ENCODE data around the gene ATP8B4. TPM values are rescaled to one million over a fixed set of nuclear protein-coding genes. Genes with fewer than 3 reads are reported as not detected.
"Not testable (repeated sequence)": the region's sequence is repeated elsewhere in the genome, so short reads cannot be mapped to it uniquely, and the experiment has no call there.

The ATP8B4 gene
- total and polyA plus RNA-seq, 4 donors = 1.9 to 19.7 (median 12.4) TPM

GRCh38 chr15:50095938-50096821 is 22.9 kb downstream of the ATP8B4 start:
- WGBS = 75% methylated on average over 8 of the region's 8 CpGs
- Histone ChIP-seq H3K9me3 (ENCODE audit: control insufficient read depth in 4 of 4, low read length in 3 of 4) (no peaks in the 10 kb centered on the region), H3K36me3 (ENCODE audit: control insufficient read depth in 4 of 4, insufficient read depth in 3 of 4, low read depth in 1 of 4, low read length in 3 of 4) (no peaks in the 10 kb centered on the region), H3K4me3 (ENCODE audit: low read depth in 1 of 3, low read length in 3 of 3) (no peak overlapping the region), H3K27ac (ENCODE audit: low read depth in 1 of 2, low read length in 2 of 2) (no peak overlapping the region), H3K4me1 (ENCODE audit: control insufficient read depth in 4 of 4, insufficient read depth in 4 of 4, low read length in 3 of 4) (no peaks in the 10 kb centered on the region), H3K27me3 (ENCODE audit: control insufficient read depth in 4 of 4, insufficient read depth in 4 of 4, low read length in 3 of 4) (no peaks in the 10 kb centered on the region), H3K9ac (ENCODE audit: low read depth in 1 of 2, low read length in 2 of 2) (no peak overlapping the region)
- no peak for DNase-seq (ENCODE audit: low spot score)
- no peak for TF ChIP-seq NR2F2 (IDR thresholded peaks at IDR 0.05)
- no peak for TF ChIP-seq REST (IDR thresholded peaks at IDR 0.05)
- TF ChIP-seq TAF1 (conservative IDR thresholded peaks at IDR 0.05) = no peak
- no peak for TF ChIP-seq JUND (IDR thresholded peaks at IDR 0.05)
- no peak for TF ChIP-seq MAX (IDR thresholded peaks at IDR 0.05)
- no peak for TF ChIP-seq FOXA1 (IDR thresholded peaks at IDR 0.05)
- TF ChIP-seq ATF3 (IDR thresholded peaks at IDR 0.05) = no peak
- TF ChIP-seq EGR1 (IDR thresholded peaks at IDR 0.05; ENCODE audit: low read depth in 2 of 2) = no peak
- TF ChIP-seq HNF4A (conservative IDR thresholded peaks at IDR 0.05) = no peak
- TF ChIP-seq SP1 (IDR thresholded peaks at IDR 0.05) = no peak
- no peak for TF ChIP-seq YY1 (IDR thresholded peaks at IDR 0.05)
- TF ChIP-seq FOXA2 (IDR thresholded peaks at IDR 0.05) = no peak
- no peak for TF ChIP-seq RAD21 (IDR thresholded peaks at IDR 0.05)
- no peak for TF ChIP-seq RXRA (IDR thresholded peaks at IDR 0.05)
- no peak for TF ChIP-seq ZBTB33 (IDR thresholded peaks at IDR 0.05)

GRCh38 chr15:50089386-50089785 is 29.6 kb downstream of the ATP8B4 start:
- H3K4me3 ChIP-seq (ENCODE audit: low read depth in 1 of 3, low read length in 3 of 3); H3K27me3 ChIP-seq (ENCODE audit: control insufficient read depth in 4 of 4, insufficient read depth in 4 of 4, low read length in 3 of 4); H3K27ac ChIP-seq (ENCODE audit: low read depth in 1 of 2, low read length in 2 of 2); H3K9ac ChIP-seq (ENCODE audit: low read depth in 1 of 2, low read length in 2 of 2); DNase-seq (ENCODE audit: low spot score); H3K36me3 ChIP-seq (ENCODE audit: control insufficient read depth in 4 of 4, insufficient read depth in 3 of 4, low read depth in 1 of 4, low read length in 3 of 4); H3K4me1 ChIP-seq (ENCODE audit: control insufficient read depth in 4 of 4, insufficient read depth in 4 of 4, low read length in 3 of 4); H3K9me3 ChIP-seq (ENCODE audit: control insufficient read depth in 4 of 4, low read length in 3 of 4): not testable (repeated sequence)
- WGBS = 84% methylated on average over 3 of the region's 3 CpGs

All from liver (tissue), 9 donors.